Mesothelial cell of epicardium (in vitro differentiated cells): ENCODE data around the gene IL13RA2. TPM values are rescaled to one million over a fixed set of nuclear protein-coding genes. Genes with fewer than 3 reads are reported as not detected.
A peak's percentile ranks its signal among the peaks of the same experiment; 100 is the strongest.

Experiments
- DNase-seq, 2 experiments: peaks; one replicate each; pipeline ENCODE4 v3.0.0; 2021; ENCODE audit warnings: low spot score in 2 of 2; ENCODE audit not compliant: unreplicated experiment in 2 of 2
- H3K27ac Mint-ChIP-seq: 2 replicates; pipeline ENCODE4 v1.8.0; 2021; ENCODE audit warnings: mixed read lengths
- H3K27me3 Mint-ChIP-seq: 2 replicates; pipeline ENCODE4 v1.8.0; 2021; ENCODE audit warnings: low read depth, mixed read lengths
- H3K36me3 Mint-ChIP-seq: 2 replicates; pipeline ENCODE4 v1.8.0; 2021; ENCODE audit warnings: mixed read lengths
- H3K4me1 Mint-ChIP-seq: 2 replicates; pipeline ENCODE4 v1.8.0; 2021; ENCODE audit warnings: mixed read lengths
- H3K4me3 Mint-ChIP-seq: 2 replicates; pipeline ENCODE4 v1.8.0; 2021; ENCODE audit warnings: mild to moderate bottlenecking, moderate library complexity, mixed read lengths
- H3K9me3 Mint-ChIP-seq: 2 replicates; pipeline ENCODE4 v1.8.0; 2021; ENCODE audit warnings: mixed read lengths
- CTCF ChIP-seq: fragments of 200-600 bp; sonication (generic); IDR thresholded peaks from one replicate; pipeline ENCODE4 v1.5.0; 2021; ENCODE audit warnings: antibody characterized with exemption; ENCODE audit not compliant: unreplicated experiment
- total RNA-seq: library from RNA; stranded (reverse); gene quantifications from 3 replicates; pipeline ENCODE4 v1.2.1, GENCODE V29; 2021

The IL13RA2 gene
- total RNA-seq, 1 donor from 2014 or later = 0.74 TPM

DNA sequence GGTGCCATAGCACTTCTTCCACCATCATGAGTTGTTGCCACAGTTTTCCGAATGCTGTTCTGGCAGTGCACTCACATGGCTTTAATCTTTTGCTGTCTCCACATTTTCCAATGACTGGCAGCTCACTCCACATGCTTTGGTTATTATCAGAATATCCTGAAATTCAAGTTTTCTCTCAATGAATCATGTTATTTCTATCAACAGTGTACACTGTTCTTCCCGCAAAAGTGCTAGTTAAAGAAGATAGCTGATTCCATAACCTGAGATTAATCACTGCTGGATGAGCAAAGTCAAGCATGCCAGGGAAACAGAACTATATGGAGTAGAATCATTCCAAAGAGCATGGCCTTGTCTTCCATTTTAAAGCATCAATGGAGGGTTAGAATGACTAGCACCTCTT lies 14.6 kb upstream of the IL13RA2 start:
- no peak for DNase-seq
- Mint-ChIP-seq H3K4me1 (peaks cover 25% of the 10 kb centered on the region), H3K9me3 (no peaks in the 10 kb centered on the region), H3K27me3 (no peaks in the 10 kb centered on the region), H3K36me3 (no peaks in the 10 kb centered on the region), H3K4me3 (no peak overlapping the region), H3K27ac (no peak overlapping the region)
- TF ChIP-seq CTCF = no peak

DNA sequence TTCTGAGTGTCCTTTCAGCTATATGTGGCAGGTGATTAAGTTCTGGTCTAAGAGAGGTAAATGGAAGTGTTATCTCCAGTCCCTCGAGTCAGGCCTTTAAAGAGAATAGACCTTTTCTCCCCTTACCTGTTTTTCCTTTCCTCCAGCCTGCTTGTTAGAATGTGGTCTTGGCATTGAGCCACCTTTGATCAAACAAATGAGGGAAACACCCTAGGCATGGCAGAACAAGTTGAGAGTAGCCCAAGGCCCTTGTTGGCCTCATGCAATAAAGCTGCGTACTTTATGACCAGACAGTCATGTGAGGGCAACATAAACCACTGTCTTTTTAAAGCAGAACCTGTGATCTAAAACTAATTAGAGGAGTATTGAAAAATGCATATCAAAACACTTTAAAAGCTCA lies 13.2 kb upstream of the IL13RA2 start:
- peaks cover 35% of the 10 kb centered on the region for H3K4me1 Mint-ChIP-seq
- no peak for DNase-seq
- no peak for TF ChIP-seq CTCF
- no peaks in the 10 kb centered on the region for H3K36me3 Mint-ChIP-seq
- H3K27ac Mint-ChIP-seq = peak overlapping the region; percentile 83
- H3K9me3 Mint-ChIP-seq = no peaks in the 10 kb centered on the region
- no peaks in the 10 kb centered on the region for H3K27me3 Mint-ChIP-seq
- H3K4me3 Mint-ChIP-seq = no peak overlapping the region

DNA sequence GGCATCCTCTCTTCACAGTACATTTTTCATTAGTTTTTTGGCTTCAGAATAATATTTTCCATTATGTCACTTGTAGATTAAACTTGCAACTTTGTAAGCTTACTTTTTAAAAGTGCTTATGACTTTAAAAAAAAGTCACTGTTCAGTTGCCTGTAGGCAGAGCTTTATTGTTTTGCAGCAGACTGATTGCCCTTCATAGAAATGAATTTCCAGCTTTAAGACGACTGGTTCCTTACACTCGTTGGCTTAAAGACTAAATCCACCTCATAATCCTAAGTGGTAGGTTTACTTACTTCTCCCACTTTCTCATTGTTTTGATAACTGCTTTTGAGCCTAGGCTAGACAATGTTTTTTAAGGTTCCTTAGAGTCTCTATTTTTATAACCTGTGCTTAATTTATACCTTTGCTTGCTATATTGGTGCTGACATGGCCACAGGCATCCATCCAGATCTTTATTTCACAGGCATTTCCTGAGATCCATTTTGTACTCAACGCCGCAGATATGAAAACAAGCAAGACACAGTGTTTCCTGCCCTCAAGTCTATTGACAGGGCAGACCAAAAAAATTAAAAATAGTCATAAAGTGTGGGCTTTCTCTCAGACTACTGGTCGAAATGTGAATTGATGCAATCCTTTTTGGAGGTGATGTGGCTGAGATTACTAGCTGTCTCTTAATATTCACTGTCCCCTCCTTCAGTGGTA lies 12.6 kb upstream of the IL13RA2 start:
- Mint-ChIP-seq H3K4me1 (peaks cover 35% of the 10 kb centered on the region), H3K36me3 (no peaks in the 10 kb centered on the region), H3K27me3 (no peaks in the 10 kb centered on the region), H3K4me3 (no peak overlapping the region), H3K9me3 (no peaks in the 10 kb centered on the region), H3K27ac (peak overlapping the region; percentile 83)
- TF ChIP-seq CTCF = no peak
- DNase-seq = no peak

GRCh38 chrX:115029440-115029839 lies 12.0 kb upstream of the IL13RA2 start:
- peaks cover 35% of the 10 kb centered on the region for H3K4me1 Mint-ChIP-seq
- H3K36me3 Mint-ChIP-seq = no peaks in the 10 kb centered on the region
- no peak overlapping the region for H3K4me3 Mint-ChIP-seq
- TF ChIP-seq CTCF = no peak
- H3K27me3 Mint-ChIP-seq = no peaks in the 10 kb centered on the region
- DNase-seq = no peak
- H3K27ac Mint-ChIP-seq = peak overlapping the region; percentile 83
- H3K9me3 Mint-ChIP-seq = no peaks in the 10 kb centered on the region

- peaks cover 35% of the 10 kb centered on the region for H3K4me1 Mint-ChIP-seq
- no peak for TF ChIP-seq CTCF
- no peak for DNase-seq
- peak overlapping the region; percentile 45 for H3K27ac Mint-ChIP-seq
- H3K27me3 Mint-ChIP-seq = no peaks in the 10 kb centered on the region
- H3K36me3 Mint-ChIP-seq = no peaks in the 10 kb centered on the region
- no peaks in the 10 kb centered on the region for H3K9me3 Mint-ChIP-seq
- no peak overlapping the region for H3K4me3 Mint-ChIP-seq
These were observed 6.4 kb upstream of the IL13RA2 start for GRCh38 chrX:115023811-115024210.
